HepG2 (cell line): ENCODE data around the gene CSRNP3. TPM values are rescaled to one million over a fixed set of nuclear protein-coding genes. Genes with fewer than 3 reads are reported as not detected.

Experiments used
- ATAC-seq: fragments of 200-7000 bp; cut with Tn5 transposase; 3 replicates; pipeline ENCODE4 v1.9.1; 2020; ENCODE audit warnings: mild to moderate bottlenecking, moderate library complexity
- BruUV-seq: library from RNA; stranded (reverse); fragments of 400-500 nt; replicated peaks from 2 replicates; lab custom pipeline; 2021; lab: Mats Ljungman, UMichigan
- CTCF ChIA-PET: fragments of 300-600 bp; formaldehyde crosslinking; extraction: SDS; loops from one replicate; lab custom pipeline; 2021; ENCODE audit warnings: low total read pairs, inconsistent platforms, low intra/inter-chr PET ratio; lab: Yijun Ruan, JAX
- POLR2A ChIA-PET: fragments of 350-600 bp; sonication (Branson Sonifier 250); formaldehyde crosslinking; loops from one replicate; lab custom pipeline; 2020; ENCODE audit warnings: antibody characterized with exemption, inconsistent platforms; lab: Yijun Ruan, JAX
- DNase-seq: peaks from one replicate; pipeline ENCODE4 v3.0.0-alpha.2; 2015; ENCODE audit warnings: low spot score
- FAIRE-seq: peaks from 3 replicates; lab custom pipeline; 2011; peaks lifted over from hg19 to GRCh38; lab: Jason Lieb, UNC
- H2AFZ ChIP-seq: one replicate; pipeline ENCODE4 v1.6.1; 2011; ENCODE audit warnings: low read length, inconsistent platforms
- H3K27ac ChIP-seq: fragments of 300-600 bp; 3 replicates; pipeline ENCODE4 v1.8.0; 2011; ENCODE audit warnings: mixed run types, mild to moderate bottlenecking, mixed read lengths, low read length, inconsistent platforms; ENCODE audit not compliant: insufficient read depth; ENCODE audit errors: extremely low read length
- H3K27me3 ChIP-seq, 2 experiments: fragments of 200-600 bp in 1 of 2; 2 replicates in 1 of 2; 3 replicates in 1 of 2; pipeline versions ENCODE4 v1.6.0 to v1.8.0; 2011; ENCODE audit warnings: low read length in 2 of 2, mild to moderate bottlenecking in 2 of 2, moderate library complexity in 2 of 2, inconsistent platforms in 1 of 2; ENCODE audit not compliant: insufficient read depth in 2 of 2, control insufficient read depth in 1 of 2
- H3K36me3 ChIP-seq, 2 experiments: fragments of 200-600 bp in 1 of 2; replicated peaks in 1 of 2; 2 replicates in 1 of 2; 3 replicates in 1 of 2; pipeline versions ENCODE4 v1.5.1 to v1.8.0; 2011; ENCODE audit warnings: low read length in 2 of 2, inconsistent platforms in 1 of 2; ENCODE audit not compliant: insufficient read depth in 2 of 2, control insufficient read depth in 1 of 2
- H3K4me1 ChIP-seq: 2 replicates; pipeline ENCODE4 v1.5.1; 2012; ENCODE audit warnings: low read length, inconsistent platforms; ENCODE audit not compliant: insufficient read depth
- H3K4me2 ChIP-seq: 2 replicates; pipeline ENCODE4 v1.6.0; 2011; ENCODE audit warnings: low read depth, low read length, inconsistent platforms
- H3K4me3 ChIP-seq, 3 experiments: fragments of 200-600 bp in 1 of 3; sonication (generic), shearing (Covaris generic) in 1 of 3; replicated peaks in 1 of 3; 2 replicates each; pipeline ENCODE4 v1.5.1; 2011 to 2016; ENCODE audit warnings: low read length in 3 of 3, inconsistent platforms in 2 of 3, low read depth in 2 of 3, mild to moderate bottlenecking in 2 of 3, control low read depth in 1 of 3, mixed read lengths in 1 of 3; ENCODE audit not compliant: insufficient read depth in 1 of 3
- H3K79me2 ChIP-seq: one replicate; pipeline ENCODE4 v1.6.1; 2011; ENCODE audit warnings: low read length, inconsistent platforms; ENCODE audit not compliant: insufficient read depth
- H3K9ac ChIP-seq: 2 replicates; pipeline ENCODE4 v1.6.0; 2011; ENCODE audit warnings: mild to moderate bottlenecking, low read depth, low read length, inconsistent platforms; ENCODE audit not compliant: insufficient read depth
- H3K9me3 ChIP-seq: 2 replicates; pipeline ENCODE4 v1.5.1; 2012; ENCODE audit warnings: mild to moderate bottlenecking, low read length
- H4K20me1 ChIP-seq: 2 replicates; pipeline ENCODE4 v1.6.0; 2011; ENCODE audit warnings: inconsistent platforms, mild to moderate bottlenecking, low read length, moderate library complexity; ENCODE audit not compliant: insufficient read depth
- BRD4 ChIP-seq: sonication (generic); formaldehyde crosslinking; IDR thresholded peaks from 2 replicates; pipeline ENCODE4 v1.4.0; 2020; ENCODE audit warnings: missing genetic modification reagents
- DPF2 ChIP-seq: sonication (generic); formaldehyde crosslinking; IDR thresholded peaks from 2 replicates; pipeline ENCODE4 v1.4.0; 2020; ENCODE audit warnings: mild to moderate bottlenecking, low read depth, missing genetic modification reagents, borderline replicate concordance
- IKZF4 ChIP-seq: sonication (generic); formaldehyde crosslinking; IDR thresholded peaks from 2 replicates; pipeline ENCODE4 v1.5.1; 2020; ENCODE audit warnings: borderline replicate concordance, mild to moderate bottlenecking, low read depth, missing genetic modification reagents; ENCODE audit errors: not compliant biosample characterization
- ISX ChIP-seq: sonication (generic); formaldehyde crosslinking; conservative IDR thresholded peaks from 2 replicates; pipeline ENCODE4 v1.5.0; 2020; ENCODE audit warnings: missing genetic modification reagents
- KAT7 ChIP-seq: IDR thresholded peaks from 2 replicates; pipeline ENCODE4 v1.6.1; 2018; ENCODE audit warnings: borderline replicate concordance, missing compliant biosample characterization
- ZFYVE20 ChIP-seq: sonication (generic); formaldehyde crosslinking; IDR thresholded peaks from 2 replicates; pipeline ENCODE4 v1.8.0; 2023; ENCODE audit warnings: low read depth, mild to moderate bottlenecking, moderate library complexity, missing genetic modification reagents, borderline replicate concordance
- ZNF839 ChIP-seq: sonication (generic); formaldehyde crosslinking; IDR thresholded peaks from 2 replicates; pipeline ENCODE4 v1.4.0; 2020; ENCODE audit warnings: missing genetic modification reagents, mild to moderate bottlenecking, borderline replicate concordance
- ZNF883 ChIP-seq: sonication (generic); formaldehyde crosslinking; IDR thresholded peaks from 2 replicates; pipeline ENCODE4 v1.5.1; 2020; ENCODE audit warnings: mild to moderate bottlenecking, missing genetic modification reagents; ENCODE audit errors: not compliant biosample characterization
- WGBS: methylation state at CpG from one replicate; pipeline ENCODE4 v1.1.6; 2017; ENCODE audit warnings: low lambda C conversion rate; 5-methylcytosine and 5-hydroxymethylcytosine counted together
- in situ Hi-C: cut with HindIII; loops from 2 replicates; pipeline ENCODE4 v1.10.0; 2017; ENCODE audit warnings: low pct_unique_long_range_greater_than_20kb; ENCODE audit not compliant: extremely low pct_ligation_motif_present
- intact Hi-C: fragments of 100-400 bp; cut with micrococcal nuclease; formaldehyde crosslinking; loops from one replicate; pipeline ENCODE4 v1.10.0; 2022; ENCODE audit not compliant: unreplicated experiment
- polyA plus RNA-seq, 8 experiments: library from polyadenylated mRNA; depleted of rRNA in 3 of 8; stranded (reverse) in 7 of 8; unstranded in 1 of 8; fragments of >200 nt; fragmentation: Illumina TruSeq in 4 of 8; extraction: Trizol in 4 of 8; gene quantifications; 2 replicates each; pipeline versions ENCODE4 v1.2.1 to v1.2.3, GENCODE V29; 2011 to 2016; ENCODE audit warnings: low read depth in 4 of 8, missing spikeins in 1 of 8, mixed read lengths in 1 of 8; ENCODE audit not compliant: insufficient read depth in 1 of 8
- total RNA-seq, 5 experiments: library from RNA; depleted of rRNA; stranded (reverse); fragments of >200 nt; fragmentation: Illumina TruSeq; extraction: Trizol; gene quantifications; 2 replicates each; pipeline ENCODE4 v1.2.3, GENCODE V29; 2016; ENCODE audit warnings: low read depth in 1 of 5
- TF ChIP-seq, protein P1 (sequence below): sonication (generic); formaldehyde crosslinking; IDR thresholded peaks from 2 replicates; pipeline ENCODE4 v1.4.0; 2020; ENCODE audit warnings: missing genetic modification reagents, borderline replicate concordance

The CSRNP3 gene
- total and polyA plus RNA-seq, 2 of the 13 experiments (the other 11 are each of a cell fraction or from before 2014, with no cell fraction given): not detected

- TF ChIP-seq ISX (CRISPR knock-in tag) (no peak), KAT7 (CRISPR knock-in tag) (no peak), ZNF839 (no peak), DPF2 (CRISPR knock-in tag) (no peak), BRD4 (CRISPR knock-in tag) (no peak), IKZF4 (CRISPR knock-in tag) (no peak), ZFYVE20 (CRISPR knock-in tag) (no peak)
- TF ChIP-seq, protein P1, sequence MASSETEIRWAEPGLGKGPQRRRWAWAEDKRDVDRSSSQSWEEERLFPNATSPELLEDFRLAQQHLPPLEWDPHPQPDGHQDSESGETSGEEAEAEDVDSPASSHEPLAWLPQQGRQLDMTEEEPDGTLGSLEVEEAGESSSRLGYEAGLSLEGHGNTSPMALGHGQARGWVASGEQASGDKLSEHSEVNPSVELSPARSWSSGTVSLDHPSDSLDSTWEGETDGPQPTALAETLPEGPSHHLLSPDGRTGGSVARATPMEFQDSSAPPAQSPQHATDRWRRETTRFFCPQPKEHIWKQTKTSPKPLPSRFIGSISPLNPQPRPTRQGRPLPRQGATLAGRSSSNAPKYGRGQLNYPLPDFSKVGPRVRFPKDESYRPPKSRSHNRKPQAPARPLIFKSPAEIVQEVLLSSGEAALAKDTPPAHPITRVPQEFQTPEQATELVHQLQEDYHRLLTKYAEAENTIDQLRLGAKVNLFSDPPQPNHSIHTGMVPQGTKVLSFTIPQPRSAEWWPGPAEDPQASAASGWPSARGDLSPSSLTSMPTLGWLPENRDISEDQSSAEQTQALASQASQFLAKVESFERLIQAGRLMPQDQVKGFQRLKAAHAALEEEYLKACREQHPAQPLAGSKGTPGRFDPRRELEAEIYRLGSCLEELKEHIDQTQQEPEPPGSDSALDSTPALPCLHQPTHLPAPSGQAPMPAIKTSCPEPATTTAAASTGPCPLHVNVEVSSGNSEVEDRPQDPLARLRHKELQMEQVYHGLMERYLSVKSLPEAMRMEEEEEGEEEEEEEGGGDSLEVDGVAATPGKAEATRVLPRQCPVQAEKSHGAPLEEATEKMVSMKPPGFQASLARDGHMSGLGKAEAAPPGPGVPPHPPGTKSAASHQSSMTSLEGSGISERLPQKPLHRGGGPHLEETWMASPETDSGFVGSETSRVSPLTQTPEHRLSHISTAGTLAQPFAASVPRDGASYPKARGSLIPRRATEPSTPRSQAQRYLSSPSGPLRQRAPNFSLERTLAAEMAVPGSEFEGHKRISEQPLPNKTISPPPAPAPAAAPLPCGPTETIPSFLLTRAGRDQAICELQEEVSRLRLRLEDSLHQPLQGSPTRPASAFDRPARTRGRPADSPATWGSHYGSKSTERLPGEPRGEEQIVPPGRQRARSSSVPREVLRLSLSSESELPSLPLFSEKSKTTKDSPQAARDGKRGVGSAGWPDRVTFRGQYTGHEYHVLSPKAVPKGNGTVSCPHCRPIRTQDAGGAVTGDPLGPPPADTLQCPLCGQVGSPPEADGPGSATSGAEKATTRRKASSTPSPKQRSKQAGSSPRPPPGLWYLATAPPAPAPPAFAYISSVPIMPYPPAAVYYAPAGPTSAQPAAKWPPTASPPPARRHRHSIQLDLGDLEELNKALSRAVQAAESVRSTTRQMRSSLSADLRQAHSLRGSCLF (CRISPR knock-in tag): no peak
Observed at GRCh38 chr2:165655661-165656060, 186.2 kb downstream of the CSRNP3 start (continued).

DNA sequence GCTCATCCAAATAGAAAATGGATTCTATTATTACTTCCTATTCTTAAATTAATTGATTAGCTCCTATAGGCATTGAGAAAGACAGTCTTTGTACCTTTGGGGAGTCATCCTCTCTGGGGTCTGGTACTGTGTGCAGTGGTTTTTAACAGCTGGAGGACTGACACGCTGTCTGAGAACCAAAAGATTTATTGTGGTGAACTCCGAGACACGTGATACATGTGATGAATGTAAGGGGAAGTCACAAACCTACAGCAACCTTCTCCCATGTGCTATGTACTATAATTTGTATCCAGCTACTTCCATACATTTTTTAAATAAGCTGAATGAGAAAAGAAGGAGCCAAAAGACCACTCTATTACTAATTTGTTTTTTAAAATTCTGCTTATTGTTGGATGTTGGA is 190.9 kb downstream of the CSRNP3 start:
- Histone ChIP-seq H3K4me2 (no peak overlapping the region), H3K36me3 (no peaks in the 10 kb centered on the region), H3K79me2 (no peaks in the 10 kb centered on the region), H3K27me3 (no peaks in the 10 kb centered on the region), H2AFZ (no peak overlapping the region), H3K9ac (no peak overlapping the region), H3K9me3 (no peaks in the 10 kb centered on the region), H3K4me1 (no peaks in the 10 kb centered on the region), H3K4me3 (no peak overlapping the region), H3K27ac (no peak overlapping the region), H4K20me1 (no peaks in the 10 kb centered on the region)
- intact Hi-C loops: no loop called here
- DNase-seq (no peak), FAIRE-seq (no peak), ATAC-seq (no peak)
- ChIA-PET CTCF (no interaction called here), POLR2A (no interaction called here)
- TF ChIP-seq ZNF883 (CRISPR knock-in tag): no peak
- no TSS peak for BruUV-seq
- in situ Hi-C loops: no loop called here
- 44% methylated on average over 3 of the region's 3 CpGs for WGBS
